HUES64 (cell line): ENCODE data around the gene PRELP.

Source experiments
- H3K27ac ChIP-seq: 2 replicates; pipeline ENCODE4 v1.7.0; 2013; ENCODE audit warnings: low read depth, low read length, inconsistent platforms
- H3K27me3 ChIP-seq: 2 replicates; pipeline ENCODE4 v1.6.1; 2013; ENCODE audit warnings: mild to moderate bottlenecking, low read length; ENCODE audit not compliant: insufficient read depth
- H3K36me3 ChIP-seq: 2 replicates; pipeline ENCODE4 v1.6.1; 2013; ENCODE audit warnings: mild to moderate bottlenecking, low read length; ENCODE audit not compliant: insufficient read depth
- H3K4me1 ChIP-seq: 2 replicates; pipeline ENCODE4 v1.6.1; 2013; ENCODE audit warnings: mild to moderate bottlenecking, low read length, moderate library complexity; ENCODE audit not compliant: insufficient read depth
- H3K4me3 ChIP-seq: 2 replicates; pipeline ENCODE4 v1.5.1; 2013; ENCODE audit warnings: mild to moderate bottlenecking, low read length, moderate library complexity
- H3K9ac ChIP-seq: 2 replicates; pipeline ENCODE4 v1.6.1; 2013; ENCODE audit warnings: mild to moderate bottlenecking, low read depth, low read length
- H3K9me3 ChIP-seq: 2 replicates; pipeline ENCODE4 v1.6.1; 2013; ENCODE audit warnings: low read depth, low read length; ENCODE audit not compliant: insufficient read depth
- WGBS: fragments of 150-250, 120-280 bp; methylation state at CpG from one replicate; pipeline ENCODE4 v1.1.7; 2013; ENCODE audit warnings: missing lambda C conversion rate; 5-methylcytosine and 5-hydroxymethylcytosine counted together

Gene PRELP

GRCh38 chr1:203506858-203507626 lies 31.4 kb downstream of the PRELP start:
- H3K9ac ChIP-seq: no peak overlapping the region
- H3K27me3 ChIP-seq: no peaks in the 10 kb centered on the region
- 70% methylated on average over 6 of the region's 6 CpGs for WGBS
- H3K4me3 ChIP-seq: no peak overlapping the region
- H3K36me3 ChIP-seq: no peaks in the 10 kb centered on the region
- H3K4me1 ChIP-seq: peaks cover 26% of the 10 kb centered on the region
- H3K27ac ChIP-seq: no peak overlapping the region
- no peaks in the 10 kb centered on the region for H3K9me3 ChIP-seq

GRCh38 chr1:203507759-203508158 lies 32.2 kb downstream of the PRELP start:
- Histone ChIP-seq H3K36me3 (no peaks in the 10 kb centered on the region), H3K27ac (no peak overlapping the region), H3K4me1 (peaks cover 34% of the 10 kb centered on the region), H3K9me3 (no peaks in the 10 kb centered on the region), H3K27me3 (peaks cover 5% of the 10 kb centered on the region; the same call in 1 of the 2 replicates), H3K4me3 (no peak overlapping the region), H3K9ac (no peak overlapping the region)
- 33% methylated on average over 1 of the region's 1 CpG for WGBS

GRCh38 chr1:203508463-203509073 lies 33.0 kb downstream of the PRELP start:
- Histone ChIP-seq H3K27ac (no peak overlapping the region), H3K4me3 (no peak overlapping the region), H3K36me3 (no peaks in the 10 kb centered on the region), H3K4me1 (peaks cover 42% of the 10 kb centered on the region), H3K27me3 (peaks cover 13% of the 10 kb centered on the region; the same call in 1 of the 2 replicates), H3K9ac (no peak overlapping the region), H3K9me3 (no peaks in the 10 kb centered on the region)
- 33% methylated on average over 10 of the region's 10 CpGs for WGBS

GRCh38 chr1:203509135-203509534 lies 33.5 kb downstream of the PRELP start:
- no peaks in the 10 kb centered on the region for H3K36me3 ChIP-seq
- H3K27ac ChIP-seq: no peak overlapping the region
- WGBS: 94% methylated on average over 1 of the region's 1 CpG
- peaks cover 17% of the 10 kb centered on the region; the same call in 1 of the 2 replicates for H3K27me3 ChIP-seq
- H3K4me1 ChIP-seq: peaks cover 47% of the 10 kb centered on the region
- no peak overlapping the region for H3K9ac ChIP-seq
- H3K9me3 ChIP-seq: no peaks in the 10 kb centered on the region
- no peak overlapping the region for H3K4me3 ChIP-seq

GRCh38 chr1:203511513-203511912 lies 35.9 kb downstream of the PRELP start:
- peaks cover 58% of the 10 kb centered on the region for H3K4me1 ChIP-seq
- no peak overlapping the region for H3K9ac ChIP-seq
- 84% methylated on average over 6 of the region's 6 CpGs for WGBS
- no peaks in the 10 kb centered on the region for H3K9me3 ChIP-seq
- no peaks in the 10 kb centered on the region for H3K36me3 ChIP-seq
- H3K27me3 ChIP-seq: peaks cover 36% of the 10 kb centered on the region
- no peak overlapping the region for H3K27ac ChIP-seq
- H3K4me3 ChIP-seq: no peak overlapping the region

GRCh38 chr1:203511930-203512329 lies 36.3 kb downstream of the PRELP start:
- peaks cover 57% of the 10 kb centered on the region for H3K4me1 ChIP-seq
- no peak overlapping the region for H3K27ac ChIP-seq
- WGBS: 90% methylated on average over 3 of the region's 4 CpGs

GRCh38 chr1:203512517-203512847 lies 36.9 kb downstream of the PRELP start:
- Histone ChIP-seq H3K9ac (no peak overlapping the region; the same call in 1 of the 2 replicates), H3K4me3 (no peak overlapping the region), H3K36me3 (no peaks in the 10 kb centered on the region), H3K9me3 (no peaks in the 10 kb centered on the region), H3K27ac (no peak overlapping the region), H3K4me1 (peaks cover 57% of the 10 kb centered on the region), H3K27me3 (peaks cover 46% of the 10 kb centered on the region)
- WGBS: 40% methylated on average over 1 of the region's 1 CpG

More at GRCh38 chr1:203511930-203512329, 36.3 kb downstream of the PRELP start:
- H3K9me3 ChIP-seq: no peaks in the 10 kb centered on the region
- peaks cover 40% of the 10 kb centered on the region for H3K27me3 ChIP-seq
- no peak overlapping the region for H3K4me3 ChIP-seq
- no peaks in the 10 kb centered on the region for H3K36me3 ChIP-seq
- no peak overlapping the region for H3K9ac ChIP-seq

GRCh38 chr1:203512848-203513584 lies 37.4 kb downstream of the PRELP start:
- no peaks in the 10 kb centered on the region for H3K9me3 ChIP-seq
- H3K9ac ChIP-seq: peak overlapping the region; percentile 27; the same call in 1 of the 2 replicates
- H3K27ac ChIP-seq: no peak overlapping the region
- H3K4me1 ChIP-seq: peaks cover 53% of the 10 kb centered on the region
- H3K27me3 ChIP-seq: peaks cover 51% of the 10 kb centered on the region
- H3K4me3 ChIP-seq: no peak overlapping the region
- 53% methylated on average over 10 of the region's 10 CpGs for WGBS
- H3K36me3 ChIP-seq: no peaks in the 10 kb centered on the region

- H3K9ac ChIP-seq: peak overlapping the region; percentile 27; the same call in 1 of the 2 replicates
- peaks cover 57% of the 10 kb centered on the region for H3K27me3 ChIP-seq
- H3K27ac ChIP-seq: no peak overlapping the region; the same call in 1 of the 2 replicates
- no peaks in the 10 kb centered on the region for H3K36me3 ChIP-seq
- WGBS: 31% methylated on average over 9 of the region's 9 CpGs
- no peaks in the 10 kb centered on the region for H3K9me3 ChIP-seq
- peak overlapping the region; percentile 29; the same call in 1 of the 2 replicates for H3K4me3 ChIP-seq
- H3K4me1 ChIP-seq: peaks cover 49% of the 10 kb centered on the region
These were observed 38.0 kb downstream of the PRELP start for GRCh38 chr1:203513585-203514031.

GRCh38 chr1:203516184-203516583 lies 40.6 kb downstream of the PRELP start:
- Histone ChIP-seq H3K4me3 (no peak overlapping the region), H3K9ac (no peak overlapping the region), H3K36me3 (no peaks in the 10 kb centered on the region), H3K9me3 (no peaks in the 10 kb centered on the region), H3K27ac (no peak overlapping the region), H3K27me3 (peaks cover 79% of the 10 kb centered on the region), H3K4me1 (peaks cover 63% of the 10 kb centered on the region)
- 92% methylated on average over 9 of the region's 9 CpGs for WGBS

GRCh38 chr1:203516906-203517305 lies 41.3 kb downstream of the PRELP start:
- H3K27ac ChIP-seq: no peak overlapping the region
- no peak overlapping the region for H3K4me3 ChIP-seq
- no peaks in the 10 kb centered on the region for H3K36me3 ChIP-seq
- H3K4me1 ChIP-seq: peaks cover 65% of the 10 kb centered on the region
- peaks cover 86% of the 10 kb centered on the region for H3K27me3 ChIP-seq
- H3K9ac ChIP-seq: no peak overlapping the region
- WGBS: 67% methylated on average over 5 of the region's 5 CpGs
- H3K9me3 ChIP-seq: no peaks in the 10 kb centered on the region
